OCI-LY3 (cell line): ENCODE data around the gene MLLT11.

Source experiments
- H2AFZ ChIP-seq: fragments of 200-600, 300-600 bp; shearing (Covaris generic); 2 replicates; pipeline ENCODE4 v1.6.0; 2014; ENCODE audit warnings: antibody characterized with exemption, low read depth, low read length
- H3K27ac ChIP-seq: fragments of 200-600, 300-600 bp; sonication (generic); 2 replicates; pipeline ENCODE4 v1.5.1; 2014; ENCODE audit warnings: mild to moderate bottlenecking, low read length, moderate library complexity, mixed read lengths
- H3K27me3 ChIP-seq: fragments of 200-600, 300-600 bp; sonication (generic); 2 replicates; pipeline ENCODE4 v1.6.1; 2014; ENCODE audit warnings: low read depth, low read length, mixed read lengths
- H3K36me3 ChIP-seq: fragments of 200-600, 300-600 bp; sonication (generic); replicated peaks from 2 replicates; pipeline ENCODE3; 2014; ENCODE audit warnings: low read depth, low read length, mixed read lengths
- H3K4me1 ChIP-seq: fragments of 300-600, 200-600 bp; sonication (generic); 2 replicates; pipeline ENCODE4 v1.6.1; 2014; ENCODE audit warnings: low read length, mixed read lengths
- H3K4me2 ChIP-seq: fragments of 200-600, 300-600 bp; sonication (generic); 2 replicates; pipeline ENCODE4 v1.6.1; 2014; ENCODE audit warnings: low read length, mixed read lengths
- H3K4me3 ChIP-seq: fragments of 300-600, 200-600 bp; sonication (generic); 2 replicates; pipeline ENCODE4 v1.5.1; 2014; ENCODE audit warnings: antibody characterized with exemption, mild to moderate bottlenecking, low read length, moderate library complexity
- H3K79me2 ChIP-seq: fragments of 300-600, 200-600 bp; shearing (Covaris generic); 2 replicates; pipeline ENCODE4 v1.6.1; 2014; ENCODE audit warnings: mild to moderate bottlenecking, low read length, mixed read lengths
- H3K9ac ChIP-seq: fragments of 300-600, 200-600 bp; shearing (Covaris generic); 2 replicates; pipeline ENCODE4 v1.6.0; 2014; ENCODE audit warnings: mild to moderate bottlenecking, low read length, moderate library complexity
- H3K9me3 ChIP-seq: fragments of 200-600, 300-600 bp; shearing (Covaris generic); 2 replicates; pipeline ENCODE4 v1.6.1; 2014; ENCODE audit warnings: low read length, mixed read lengths; ENCODE audit not compliant: insufficient read depth
- H4K20me1 ChIP-seq: fragments of 200-600, 300-600 bp; sonication (generic); 2 replicates; pipeline ENCODE4 v1.6.1; 2016; ENCODE audit warnings: low read length, mixed read lengths; ENCODE audit not compliant: insufficient read depth
- CTCF ChIP-seq: fragments of 200-600, 300-600 bp; sonication (generic); IDR thresholded peaks from 2 replicates; pipeline ENCODE4 v1.5.1; 2014; ENCODE audit warnings: antibody characterized with exemption, low read length, low read depth
- EZH2phosphoT487 ChIP-seq: fragments of 200-600 bp; shearing (Covaris generic); IDR thresholded peaks from 2 replicates; pipeline ENCODE4 v1.6.1; 2018; ENCODE audit warnings: antibody characterized with exemption, mixed run types, low read depth

The MLLT11 gene

GRCh38 chr1:151049458-151049857 is 10.7 kb upstream of the MLLT11 start:
- Histone ChIP-seq H3K79me2 (no peaks in the 10 kb centered on the region), H3K27ac (no peak overlapping the region), H3K4me3 (no peak overlapping the region), H3K4me2 (no peak overlapping the region), H3K9me3 (no peaks in the 10 kb centered on the region), H3K27me3 (no peaks in the 10 kb centered on the region), H3K9ac (no peak overlapping the region), H3K36me3 (peaks cover 26% of the 10 kb centered on the region), H4K20me1 (no peaks in the 10 kb centered on the region), H3K4me1 (peaks cover 10% of the 10 kb centered on the region), H2AFZ (no peak overlapping the region)
- TF ChIP-seq CTCF: no peak
- no peak for TF ChIP-seq EZH2phosphoT487

GRCh38 chr1:151050051-151050688 is 10.0 kb upstream of the MLLT11 start:
- TF ChIP-seq EZH2phosphoT487 (no peak), CTCF (no peak)
- peaks cover 33% of the 10 kb centered on the region for H3K36me3 ChIP-seq
- no peak overlapping the region for H3K4me3 ChIP-seq
- no peaks in the 10 kb centered on the region for H3K9me3 ChIP-seq
- H4K20me1 ChIP-seq: no peaks in the 10 kb centered on the region
- H3K4me1 ChIP-seq: peaks cover 10% of the 10 kb centered on the region
- H3K9ac ChIP-seq: no peak overlapping the region
- no peak overlapping the region for H3K27ac ChIP-seq
- H3K79me2 ChIP-seq: no peaks in the 10 kb centered on the region
- no peak overlapping the region for H2AFZ ChIP-seq
- no peaks in the 10 kb centered on the region for H3K27me3 ChIP-seq
- H3K4me2 ChIP-seq: no peak overlapping the region

GRCh38 chr1:151051356-151052009 is 8.7 kb upstream of the MLLT11 start:
- H3K27ac ChIP-seq: no peak overlapping the region
- peaks cover 47% of the 10 kb centered on the region for H3K36me3 ChIP-seq
- TF ChIP-seq CTCF (no peak), EZH2phosphoT487 (no peak)

DNA sequence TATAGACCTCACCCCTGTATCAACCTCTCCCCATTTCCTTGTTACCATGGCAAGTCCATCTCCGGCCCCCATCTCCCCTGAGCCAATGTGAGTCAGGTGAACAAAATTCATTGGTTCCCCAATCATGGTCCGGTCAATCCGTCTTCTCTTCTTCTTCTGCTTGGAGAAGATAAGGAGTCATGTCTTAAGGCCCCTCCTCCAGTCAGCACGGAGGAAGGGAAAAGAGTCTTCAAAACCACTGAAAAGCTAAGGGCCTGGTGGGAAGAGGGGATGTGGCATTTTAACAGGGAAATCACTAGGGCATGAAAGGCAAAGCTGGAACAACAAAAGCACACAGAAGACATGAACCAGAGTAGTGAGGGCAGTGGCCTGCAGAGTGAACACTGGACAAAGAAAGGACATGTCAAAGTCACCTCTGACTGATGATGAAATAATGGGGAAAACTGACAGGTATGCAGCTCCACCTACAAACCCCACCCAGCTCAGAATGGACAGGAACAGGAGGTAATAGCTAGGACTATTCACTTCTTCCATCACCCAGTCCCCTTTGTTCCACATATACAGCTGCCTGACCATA is 5.1 kb upstream of the MLLT11 start:
- Histone ChIP-seq H2AFZ (no peak overlapping the region), H3K4me2 (no peak overlapping the region), H4K20me1 (peaks cover 23% of the 10 kb centered on the region), H3K36me3 (peaks cover 57% of the 10 kb centered on the region), H3K9ac (no peak overlapping the region), H3K27me3 (no peaks in the 10 kb centered on the region), H3K4me3 (no peak overlapping the region), H3K27ac (no peak overlapping the region), H3K9me3 (no peaks in the 10 kb centered on the region), H3K79me2 (peaks cover 46% of the 10 kb centered on the region), H3K4me1 (peaks cover 19% of the 10 kb centered on the region)
- TF ChIP-seq EZH2phosphoT487 (no peak), CTCF (no peak)

More at GRCh38 chr1:151051356-151052009, 8.7 kb upstream of the MLLT11 start:
- Histone ChIP-seq H3K4me1 (peaks cover 8% of the 10 kb centered on the region), H2AFZ (no peak overlapping the region), H4K20me1 (peaks cover 9% of the 10 kb centered on the region), H3K4me3 (no peak overlapping the region), H3K9ac (no peak overlapping the region), H3K9me3 (no peaks in the 10 kb centered on the region), H3K79me2 (peaks cover 10% of the 10 kb centered on the region), H3K4me2 (no peak overlapping the region), H3K27me3 (no peaks in the 10 kb centered on the region)
